ENCODE results near the gene TXNRD2. TPM values are rescaled to one million over a fixed set of nuclear protein-coding genes. Genes with fewer than 3 reads are reported as not detected.
"Not testable (repeated sequence)": the region's sequence is repeated elsewhere in the genome, so short reads cannot be mapped to it uniquely, and the experiment has no call there.

TXNRD2 gene
- total RNA-seq, 1 donor from 2014 or later = 23.5 TPM

- intact Hi-C loops (cut with micrococcal nuclease) = no loop called here
- Mint-ChIP-seq H3K4me3 (no peak overlapping the region), H3K36me3 (ENCODE audit: low read depth) (peaks cover 3% of the 10 kb centered on the region), H3K4me1 (peaks cover 32% of the 10 kb centered on the region), H3K27ac (peak overlapping the region; percentile 62), H3K27me3 (no peaks in the 10 kb centered on the region), H3K9me3 (no peaks in the 10 kb centered on the region)
- peak; percentile 71 for DNase-seq
These were observed 54.9 kb downstream of the TXNRD2 start for GRCh38 chr22:19886605-19887255.

DNA sequence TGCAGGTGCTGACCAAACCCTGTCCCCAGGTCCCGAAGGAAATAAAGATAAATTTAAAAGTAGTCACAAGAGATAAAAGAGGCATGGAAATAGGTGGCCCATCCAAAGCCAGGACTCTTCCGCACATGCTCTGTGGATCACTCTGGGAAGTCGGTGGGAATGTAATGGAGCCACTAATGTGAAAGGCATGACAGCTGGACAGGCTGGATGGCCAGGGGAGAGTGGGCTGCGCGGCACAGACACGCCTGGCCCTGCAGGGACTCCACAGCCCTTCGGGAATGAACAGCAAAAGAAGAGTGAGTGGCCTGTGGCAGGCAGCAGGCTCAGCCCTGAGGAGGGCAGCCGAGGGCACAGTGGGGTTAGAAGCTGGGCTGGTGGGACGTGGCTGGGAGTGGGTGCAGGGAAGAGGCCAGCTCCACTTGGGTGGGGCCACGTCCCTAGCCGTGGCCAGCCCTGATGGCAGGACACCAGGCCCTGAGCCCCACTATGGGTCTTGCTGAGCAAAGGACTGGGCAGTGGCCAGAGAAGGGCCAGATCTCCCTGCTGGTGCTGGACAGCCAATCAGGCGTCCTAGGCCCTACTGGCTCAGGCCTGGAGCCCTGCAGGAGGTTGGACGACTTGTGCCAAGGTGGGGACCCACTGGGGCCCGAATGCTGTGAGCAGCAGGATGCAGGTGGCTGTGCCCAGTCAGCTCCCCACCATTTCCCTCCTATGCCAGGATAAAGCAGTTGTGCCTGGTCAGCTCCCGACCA is 55.6 kb downstream of the TXNRD2 start:
- Mint-ChIP-seq H3K4me1 (peaks cover 25% of the 10 kb centered on the region), H3K27ac (peak overlapping the region; percentile 48), H3K9me3 (no peaks in the 10 kb centered on the region), H3K4me3 (no peak overlapping the region), H3K27me3 (no peaks in the 10 kb centered on the region), H3K36me3 (ENCODE audit: low read depth) (peaks cover 3% of the 10 kb centered on the region)
- DNase-seq = no peak
- intact Hi-C loops (cut with micrococcal nuclease) = no loop called here

- Mint-ChIP-seq H3K9me3 (no peaks in the 10 kb centered on the region), H3K4me1 (peaks cover 20% of the 10 kb centered on the region), H3K36me3 (ENCODE audit: low read depth) (peaks cover 2% of the 10 kb centered on the region), H3K27me3 (no peaks in the 10 kb centered on the region), H3K27ac (no peak overlapping the region), H3K4me3 (no peak overlapping the region)
- intact Hi-C loops (cut with micrococcal nuclease) = no loop called here
- DNase-seq = no peak
These were observed 56.5 kb downstream of the TXNRD2 start for GRCh38 chr22:19884954-19885751.

GRCh38 chr22:19884161-19884953 is 57.3 kb downstream of the TXNRD2 start:
- H3K9me3 Mint-ChIP-seq = no peaks in the 10 kb centered on the region
- peaks cover 16% of the 10 kb centered on the region for H3K4me1 Mint-ChIP-seq
- no peak overlapping the region for H3K27ac Mint-ChIP-seq
- no peaks in the 10 kb centered on the region for H3K36me3 Mint-ChIP-seq (ENCODE audit: low read depth)
- intact Hi-C loops (cut with micrococcal nuclease) = no loop called here
- H3K4me3 Mint-ChIP-seq = no peak overlapping the region
- no peak for DNase-seq
- no peaks in the 10 kb centered on the region for H3K27me3 Mint-ChIP-seq

GRCh38 chr22:19883446-19883845 is 58.2 kb downstream of the TXNRD2 start:
- H3K27ac Mint-ChIP-seq; H3K4me3 Mint-ChIP-seq; H3K27me3 Mint-ChIP-seq; DNase-seq; H3K36me3 Mint-ChIP-seq (ENCODE audit: low read depth); H3K9me3 Mint-ChIP-seq; intact Hi-C loops (cut with micrococcal nuclease): not testable (repeated sequence)
- H3K4me1 Mint-ChIP-seq = peaks cover 16% of the 10 kb centered on the region

GRCh38 chr22:19882446-19883381 is 58.9 kb downstream of the TXNRD2 start:
- H3K4me3 Mint-ChIP-seq = no peak overlapping the region
- no peaks in the 10 kb centered on the region for H3K27me3 Mint-ChIP-seq
- no peak for DNase-seq
- H3K36me3 Mint-ChIP-seq (ENCODE audit: low read depth) = no peaks in the 10 kb centered on the region
- peaks cover 16% of the 10 kb centered on the region for H3K4me1 Mint-ChIP-seq
- intact Hi-C loops (cut with micrococcal nuclease) = no loop called here
- H3K9me3 Mint-ChIP-seq = no peaks in the 10 kb centered on the region
- H3K27ac Mint-ChIP-seq = no peak overlapping the region

DNA sequence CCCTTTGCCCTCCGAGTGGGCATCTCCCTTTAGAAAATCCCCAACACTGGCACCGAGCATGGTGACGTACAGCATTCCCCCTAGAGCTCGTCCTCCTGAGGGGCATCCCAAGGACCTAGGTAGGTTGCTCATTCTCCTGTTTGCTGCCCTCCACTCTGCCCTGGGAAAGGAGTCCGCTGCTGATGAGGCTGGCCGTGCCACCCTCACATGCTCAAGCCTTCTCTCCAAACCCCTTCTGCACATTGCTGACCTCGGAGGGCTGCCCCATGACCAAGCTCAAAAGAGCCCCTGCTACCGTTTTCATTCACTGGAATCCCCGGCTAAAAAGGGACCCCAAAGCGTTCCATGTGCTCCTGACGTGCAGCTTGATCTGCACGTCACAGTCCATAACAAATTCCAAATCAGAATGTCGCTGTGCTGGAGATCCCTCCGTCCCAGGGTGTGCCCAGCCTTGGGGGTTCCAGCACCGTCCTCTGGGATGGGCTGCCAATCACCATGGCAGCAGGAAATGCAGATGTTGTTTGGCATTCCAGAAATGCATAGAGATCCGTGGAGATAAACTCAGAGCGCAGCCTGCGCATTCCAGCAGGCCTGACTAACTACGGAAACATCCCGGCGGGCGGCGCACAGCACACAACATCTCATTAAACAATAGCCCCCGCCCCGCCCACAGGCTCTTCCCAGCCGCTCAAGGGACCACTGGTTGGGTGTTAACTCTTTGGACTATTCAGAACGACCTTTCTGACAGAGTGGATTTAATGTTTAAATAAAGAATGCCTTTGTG is 60.6 kb downstream of the TXNRD2 start:
- Mint-ChIP-seq H3K4me3 (no peak overlapping the region), H3K9me3 (no peaks in the 10 kb centered on the region), H3K4me1 (peaks cover 4% of the 10 kb centered on the region), H3K36me3 (ENCODE audit: low read depth) (no peaks in the 10 kb centered on the region), H3K27me3 (no peaks in the 10 kb centered on the region), H3K27ac (no peak overlapping the region)
- intact Hi-C loops (cut with micrococcal nuclease) = no loop called here
- DNase-seq = no peak

GRCh38 chr22:19879992-19880785 is 61.4 kb downstream of the TXNRD2 start:
- intact Hi-C loops (cut with micrococcal nuclease) = no loop called here
- no peaks in the 10 kb centered on the region for H3K4me1 Mint-ChIP-seq
- no peaks in the 10 kb centered on the region for H3K27me3 Mint-ChIP-seq
- H3K9me3 Mint-ChIP-seq = no peaks in the 10 kb centered on the region
- H3K36me3 Mint-ChIP-seq (ENCODE audit: low read depth) = no peaks in the 10 kb centered on the region
- DNase-seq = no peak
- H3K27ac Mint-ChIP-seq = no peak overlapping the region
- H3K4me3 Mint-ChIP-seq = no peak overlapping the region

- intact Hi-C loops (cut with micrococcal nuclease) = no loop called here
- DNase-seq = no peak
- Mint-ChIP-seq H3K27ac (no peak overlapping the region), H3K4me3 (no peak overlapping the region), H3K9me3 (no peaks in the 10 kb centered on the region), H3K4me1 (no peaks in the 10 kb centered on the region), H3K36me3 (ENCODE audit: low read depth) (no peaks in the 10 kb centered on the region), H3K27me3 (no peaks in the 10 kb centered on the region)
These were observed 62.0 kb downstream of the TXNRD2 start for GRCh38 chr22:19879643-19879991.

DNA sequence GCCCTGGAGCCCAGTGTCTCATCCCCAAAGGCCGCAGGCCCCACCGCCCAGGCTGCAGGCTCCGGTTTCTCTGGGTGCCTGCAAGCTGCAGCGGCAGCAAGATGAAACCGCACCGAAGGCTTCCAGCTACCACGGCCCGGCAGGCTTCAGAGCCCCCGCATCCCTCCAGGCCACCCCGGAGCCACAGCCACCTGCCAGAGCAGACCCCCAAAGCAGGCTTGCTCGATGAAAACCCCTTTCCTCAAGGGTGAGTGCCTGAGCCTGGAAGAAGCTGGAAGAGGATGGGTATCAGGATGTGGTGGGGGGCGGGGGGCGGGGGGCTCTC is 62.4 kb downstream of the TXNRD2 start:
- Mint-ChIP-seq H3K36me3 (ENCODE audit: low read depth) (no peaks in the 10 kb centered on the region), H3K27ac (no peak overlapping the region), H3K4me1 (peaks cover 4% of the 10 kb centered on the region), H3K27me3 (no peaks in the 10 kb centered on the region), H3K4me3 (no peak overlapping the region), H3K9me3 (no peaks in the 10 kb centered on the region)
- intact Hi-C loops (cut with micrococcal nuclease) = no loop called here
- DNase-seq = no peak

DNA sequence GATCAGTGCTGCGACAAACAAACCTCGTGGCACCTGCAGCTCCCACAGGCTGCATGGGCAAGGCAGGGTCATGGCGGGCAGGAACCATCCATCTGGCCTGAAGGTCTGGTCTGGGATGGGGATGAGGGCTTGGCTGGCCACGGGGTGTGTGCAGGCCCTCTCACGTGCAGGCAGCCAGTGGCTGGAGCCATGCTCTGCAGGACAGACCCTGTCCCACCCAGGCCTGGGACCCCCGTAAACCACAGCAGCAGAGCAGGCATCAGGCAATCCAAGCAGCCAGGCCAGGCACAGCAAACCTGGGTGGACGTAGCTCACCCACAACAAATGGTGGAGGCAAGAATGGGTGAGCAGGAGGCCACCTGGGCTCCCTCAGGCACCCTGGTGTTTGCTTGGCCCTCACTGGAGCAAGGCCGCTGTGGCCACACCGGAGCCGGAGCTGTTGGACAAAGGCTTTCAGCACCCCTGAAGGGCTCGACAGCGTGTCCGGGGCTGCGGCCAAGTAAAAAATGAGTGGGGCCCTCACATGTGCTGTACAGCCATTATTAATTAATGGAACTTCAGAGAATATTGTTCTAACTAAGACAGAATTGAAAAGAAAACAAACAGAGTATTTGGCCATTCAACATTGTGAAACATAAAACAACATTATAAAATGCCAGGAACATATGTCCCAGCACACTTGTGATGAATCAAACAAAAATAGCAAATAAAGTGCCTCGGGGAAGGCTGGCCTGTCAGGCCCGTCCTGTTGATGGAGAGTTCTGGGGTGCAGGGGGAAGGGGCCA is 63.0 kb downstream of the TXNRD2 start:
- intact Hi-C loops (cut with micrococcal nuclease) = no loop called here
- Mint-ChIP-seq H3K27ac (no peak overlapping the region), H3K4me1 (peaks cover 7% of the 10 kb centered on the region), H3K27me3 (no peaks in the 10 kb centered on the region), H3K36me3 (ENCODE audit: low read depth) (no peaks in the 10 kb centered on the region), H3K9me3 (no peaks in the 10 kb centered on the region), H3K4me3 (no peak overlapping the region)
- DNase-seq = no peak

Data from activated CD4-positive, alpha-beta T cell treated with anti-CD3 and anti-CD28 coated beads, Interleukin-2, amount 10 ng/mL, durations not matched to agents 24 days and 14 days (primary cell).